Breast epithelium (tissue), 3 donors: ENCODE data around the gene TM4SF1.

Experiments used
- POLR2A ChIP-seq: fragments of 450-650 bp; IDR thresholded peaks from one replicate; pipeline ENCODE4 v1.6.1; 2016; ENCODE audit warnings: antibody characterized with exemption, mild to moderate bottlenecking, moderate library complexity
- POLR2AphosphoS5 ChIP-seq, 3 donors: sonication (generic); formaldehyde crosslinking; IDR thresholded peaks; one replicate each; pipeline ENCODE4 v1.6.1; 2017; ENCODE audit warnings: antibody characterized with exemption in 3 of 3
- TF ChIP-seq, protein P1 (sequence below), 3 donors: fragments of 450-650 bp; IDR thresholded peaks; one replicate each; pipeline ENCODE4 v1.5.1; 2016 to 2017; ENCODE audit warnings: antibody characterized with exemption in 3 of 3, mild to moderate bottlenecking in 3 of 3, moderate library complexity in 3 of 3

DNA sequence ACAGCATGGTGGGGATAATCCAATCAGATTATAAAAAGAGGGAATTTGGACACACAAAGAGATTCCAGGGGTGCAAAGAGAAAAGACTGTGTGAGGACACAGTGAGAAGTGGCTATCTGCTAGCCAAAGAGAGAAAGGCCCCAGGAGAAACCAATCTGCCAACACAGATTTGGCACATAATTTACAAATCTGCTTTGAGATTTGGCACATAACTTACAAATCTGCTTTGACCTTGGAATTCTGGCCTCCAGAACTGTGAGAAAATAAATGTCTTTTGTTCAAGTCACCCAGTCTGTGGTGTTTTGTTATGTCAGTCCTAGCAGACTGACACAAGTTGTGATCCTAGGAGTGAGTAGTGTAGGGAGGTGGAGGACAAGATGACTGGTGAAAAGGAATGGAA lies 40.5 kb downstream of the TM4SF1 start:
- TF ChIP-seq POLR2A, result no peak
- TF ChIP-seq, protein P1, sequence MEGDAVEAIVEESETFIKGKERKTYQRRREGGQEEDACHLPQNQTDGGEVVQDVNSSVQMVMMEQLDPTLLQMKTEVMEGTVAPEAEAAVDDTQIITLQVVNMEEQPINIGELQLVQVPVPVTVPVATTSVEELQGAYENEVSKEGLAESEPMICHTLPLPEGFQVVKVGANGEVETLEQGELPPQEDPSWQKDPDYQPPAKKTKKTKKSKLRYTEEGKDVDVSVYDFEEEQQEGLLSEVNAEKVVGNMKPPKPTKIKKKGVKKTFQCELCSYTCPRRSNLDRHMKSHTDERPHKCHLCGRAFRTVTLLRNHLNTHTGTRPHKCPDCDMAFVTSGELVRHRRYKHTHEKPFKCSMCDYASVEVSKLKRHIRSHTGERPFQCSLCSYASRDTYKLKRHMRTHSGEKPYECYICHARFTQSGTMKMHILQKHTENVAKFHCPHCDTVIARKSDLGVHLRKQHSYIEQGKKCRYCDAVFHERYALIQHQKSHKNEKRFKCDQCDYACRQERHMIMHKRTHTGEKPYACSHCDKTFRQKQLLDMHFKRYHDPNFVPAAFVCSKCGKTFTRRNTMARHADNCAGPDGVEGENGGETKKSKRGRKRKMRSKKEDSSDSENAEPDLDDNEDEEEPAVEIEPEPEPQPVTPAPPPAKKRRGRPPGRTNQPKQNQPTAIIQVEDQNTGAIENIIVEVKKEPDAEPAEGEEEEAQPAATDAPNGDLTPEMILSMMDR (IDR thresholded peaks at IDR 0.05), result no peak
- no peak for TF ChIP-seq POLR2AphosphoS5 (IDR thresholded peaks at IDR 0.05)
